GM06990 (cell line): Measurements from ENCODE around the gene GJB5.

Experiments used
- DNase-seq: peaks from one replicate; pipeline ENCODE4 v3.0.0-alpha.2; 2011; ENCODE audit not compliant: insufficient read length; ENCODE audit errors: extremely low read depth
- H3K27me3 ChIP-seq: replicated peaks from 2 replicates; pipeline ENCODE4 v1.6.0; 2011; ENCODE audit warnings: low read length; ENCODE audit not compliant: control insufficient read depth, insufficient read depth
- H3K36me3 ChIP-seq: 2 replicates; pipeline ENCODE4 v1.5.1; 2011; ENCODE audit warnings: low read length; ENCODE audit not compliant: control insufficient read depth, insufficient read depth
- H3K4me3 ChIP-seq: replicated peaks from 2 replicates; pipeline ENCODE4 v1.5.1; 2011; ENCODE audit warnings: low read depth, mild to moderate bottlenecking, control low read depth, low read length
- TF ChIP-seq, protein P1 (sequence below): IDR thresholded peaks from 2 replicates; pipeline ENCODE4 v1.5.1; 2011; ENCODE audit warnings: low read length, control low read depth, mild to moderate bottlenecking, inconsistent platforms; ENCODE audit not compliant: insufficient read depth, poor library complexity, severe bottlenecking

Gene GJB5

GRCh38 chr1:34806396-34806795, 51.5 kb downstream of the GJB5 start:
- DNase-seq, result no peak

More at GRCh38 chr1:34806396-34806795, 51.5 kb downstream of the GJB5 start:
- no peaks in the 10 kb centered on the region for H3K36me3 ChIP-seq
- no peak overlapping the region for H3K4me3 ChIP-seq
- TF ChIP-seq, protein P1, sequence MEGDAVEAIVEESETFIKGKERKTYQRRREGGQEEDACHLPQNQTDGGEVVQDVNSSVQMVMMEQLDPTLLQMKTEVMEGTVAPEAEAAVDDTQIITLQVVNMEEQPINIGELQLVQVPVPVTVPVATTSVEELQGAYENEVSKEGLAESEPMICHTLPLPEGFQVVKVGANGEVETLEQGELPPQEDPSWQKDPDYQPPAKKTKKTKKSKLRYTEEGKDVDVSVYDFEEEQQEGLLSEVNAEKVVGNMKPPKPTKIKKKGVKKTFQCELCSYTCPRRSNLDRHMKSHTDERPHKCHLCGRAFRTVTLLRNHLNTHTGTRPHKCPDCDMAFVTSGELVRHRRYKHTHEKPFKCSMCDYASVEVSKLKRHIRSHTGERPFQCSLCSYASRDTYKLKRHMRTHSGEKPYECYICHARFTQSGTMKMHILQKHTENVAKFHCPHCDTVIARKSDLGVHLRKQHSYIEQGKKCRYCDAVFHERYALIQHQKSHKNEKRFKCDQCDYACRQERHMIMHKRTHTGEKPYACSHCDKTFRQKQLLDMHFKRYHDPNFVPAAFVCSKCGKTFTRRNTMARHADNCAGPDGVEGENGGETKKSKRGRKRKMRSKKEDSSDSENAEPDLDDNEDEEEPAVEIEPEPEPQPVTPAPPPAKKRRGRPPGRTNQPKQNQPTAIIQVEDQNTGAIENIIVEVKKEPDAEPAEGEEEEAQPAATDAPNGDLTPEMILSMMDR, result no peak
- no peaks in the 10 kb centered on the region; the same call in none of the 2 replicates for H3K27me3 ChIP-seq
